Gastrocnemius medialis (tissue), 4 donors: ENCODE measurements around the gene WDR43. TPM values are rescaled to one million over a fixed set of nuclear protein-coding genes. Genes with fewer than 3 reads are reported as not detected.

Experiments used
- ATAC-seq, 2 donors: fragments of 150-250 bp; one replicate each; pipeline ENCODE4 v1.9.1; 2016
- DNase-seq, 2 donors: peaks; one replicate each; pipeline ENCODE4 v3.0.0-alpha.2; 2019
- H3K27ac ChIP-seq, 4 donors: fragments of 200-600 bp; sonication (generic); 1 replicate in 1 of 4; 2 replicates in 3 of 4; pipeline ENCODE4 v1.5.1; 2016 to 2018; ENCODE audit warnings: mild to moderate bottlenecking in 2 of 4, moderate library complexity in 1 of 4
- H3K27me3 ChIP-seq, 3 donors: fragments of 200-600 bp; sonication (generic) in 2 of 3; 1 replicate in 1 of 3; 2 replicates in 2 of 3; pipeline versions ENCODE4 v1.5.1 to v1.6.0; 2016 to 2019; ENCODE audit warnings: mild to moderate bottlenecking in 1 of 3, moderate library complexity in 1 of 3
- H3K36me3 ChIP-seq, 2 donors: fragments of 200-600 bp; sonication (generic) in 1 of 2; one replicate each; pipeline ENCODE4 v1.5.1; 2017 to 2018
- H3K4me1 ChIP-seq, 2 donors: fragments of 200-600 bp; sonication (generic) in 1 of 2; one replicate each; pipeline ENCODE4 v1.5.1; 2016 to 2017; ENCODE audit warnings: mild to moderate bottlenecking in 2 of 2
- H3K4me3 ChIP-seq, 4 donors: fragments of 200-600 bp; sonication (generic) in 3 of 4; 1 replicate in 1 of 4; 2 replicates in 3 of 4; pipeline ENCODE4 v1.5.1; 2016 to 2019; ENCODE audit warnings: mild to moderate bottlenecking in 2 of 4
- H3K9me3 ChIP-seq, 3 donors: fragments of 200-600 bp; sonication (generic) in 2 of 3; 1 replicate in 1 of 3; 2 replicates in 2 of 3; pipeline ENCODE4 v1.5.1; 2016 to 2019
- POLR2A ChIP-seq, 2 donors: fragments of 450-650 bp; IDR thresholded peaks; one replicate each; pipeline ENCODE4 v1.6.1; 2017; ENCODE audit warnings: antibody characterized with exemption in 2 of 2, mild to moderate bottlenecking in 2 of 2, moderate library complexity in 2 of 2
- in situ Hi-C, 4 donors: fragments of 200-750 bp; cut with MboI; loops; one replicate each; pipeline versions ENCODE4 v1.15.0 to v1.8.0; 2017; ENCODE audit warnings: low sequenced_read_pairs in 4 of 4
- intact Hi-C: fragments of 100-400 bp; cut with DNase I; formaldehyde crosslinking; loops from one replicate; pipeline ENCODE4 v1.15.1; 2023; ENCODE audit warnings: low total_unique reads
- total RNA-seq, 4 donors: library from RNA; depleted of rRNA; stranded (reverse); fragments of >200 nt; gene quantifications; one replicate each; pipeline versions ENCODE4 v1.1.0 to v1.2.3, GENCODE V29; 2016
- TF ChIP-seq, protein P1 (sequence below), 5 experiments: fragments of 450-650 bp in 3 of 5; fragments of 200-600 bp in 2 of 5; sonication (generic) in 2 of 5; IDR thresholded peaks in 4 of 5; conservative IDR thresholded peaks in 1 of 5; 1 replicate in 4 of 5; 2 replicates in 1 of 5; pipeline ENCODE4 v1.5.1; 2016 to 2019; ENCODE audit warnings: antibody characterized with exemption in 5 of 5, mild to moderate bottlenecking in 3 of 5, moderate library complexity in 3 of 5

The WDR43 gene
- total RNA-seq, 4 donors from 2014 or later = 73.5 to 105 (median 81.1) TPM

DNA sequence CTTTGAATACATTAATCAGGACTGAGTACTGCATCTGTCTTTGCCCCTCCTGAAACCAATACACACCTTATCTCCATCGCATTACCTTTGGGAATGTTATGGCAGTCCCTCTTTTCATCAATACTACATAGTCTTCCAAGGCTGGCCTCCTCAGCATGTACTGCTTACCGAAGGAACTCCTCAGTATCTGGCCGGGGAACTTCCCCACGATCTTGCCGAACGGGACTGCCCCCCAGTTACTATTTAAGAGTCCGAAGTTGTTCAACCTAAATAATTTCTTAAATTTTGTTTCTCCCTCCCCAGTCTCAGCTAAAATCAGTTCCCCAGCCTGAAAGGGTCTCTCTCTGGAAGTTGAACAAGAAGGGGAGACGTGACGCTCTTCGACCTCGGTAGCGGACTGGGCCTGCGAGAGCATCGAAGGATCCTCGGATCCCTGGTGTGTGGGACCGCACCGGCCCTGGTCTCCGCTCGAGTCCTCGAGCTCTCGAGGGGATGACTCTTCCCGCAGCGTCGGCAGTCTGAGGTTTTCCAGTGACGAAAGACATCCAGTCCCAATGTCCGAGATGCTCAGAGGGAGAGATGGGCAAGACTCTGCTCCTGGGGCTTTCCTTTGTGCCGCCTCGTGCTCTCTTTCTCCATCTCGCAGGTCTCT is 24.8 kb upstream of the WDR43 start:
- Histone ChIP-seq H3K9me3 (no peaks in the 10 kb centered on the region), H3K4me3 (peak overlapping the region; percentile 82 to 89 (median 84)), H3K27me3 (no peaks in the 10 kb centered on the region), H3K27ac (peak overlapping the region; percentile 79 to 92 (median 83)), H3K4me1 (peaks cover 21 to 33% of the 10 kb centered on the region in 2 donors), H3K36me3 (peaks cover 0 to 7% of the 10 kb centered on the region in 2 donors)
- TF ChIP-seq, protein P1, sequence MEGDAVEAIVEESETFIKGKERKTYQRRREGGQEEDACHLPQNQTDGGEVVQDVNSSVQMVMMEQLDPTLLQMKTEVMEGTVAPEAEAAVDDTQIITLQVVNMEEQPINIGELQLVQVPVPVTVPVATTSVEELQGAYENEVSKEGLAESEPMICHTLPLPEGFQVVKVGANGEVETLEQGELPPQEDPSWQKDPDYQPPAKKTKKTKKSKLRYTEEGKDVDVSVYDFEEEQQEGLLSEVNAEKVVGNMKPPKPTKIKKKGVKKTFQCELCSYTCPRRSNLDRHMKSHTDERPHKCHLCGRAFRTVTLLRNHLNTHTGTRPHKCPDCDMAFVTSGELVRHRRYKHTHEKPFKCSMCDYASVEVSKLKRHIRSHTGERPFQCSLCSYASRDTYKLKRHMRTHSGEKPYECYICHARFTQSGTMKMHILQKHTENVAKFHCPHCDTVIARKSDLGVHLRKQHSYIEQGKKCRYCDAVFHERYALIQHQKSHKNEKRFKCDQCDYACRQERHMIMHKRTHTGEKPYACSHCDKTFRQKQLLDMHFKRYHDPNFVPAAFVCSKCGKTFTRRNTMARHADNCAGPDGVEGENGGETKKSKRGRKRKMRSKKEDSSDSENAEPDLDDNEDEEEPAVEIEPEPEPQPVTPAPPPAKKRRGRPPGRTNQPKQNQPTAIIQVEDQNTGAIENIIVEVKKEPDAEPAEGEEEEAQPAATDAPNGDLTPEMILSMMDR (IDR thresholded peaks at IDR 0.05 in 4 of 5, conservative IDR thresholded peaks at IDR 0.05 in 1 of 5) = no peak
- TF ChIP-seq POLR2A (IDR thresholded peaks at IDR 0.05) = no peak
- ATAC-seq (peak; percentile 60 to 63), DNase-seq (no peak)
- in situ Hi-C loops (no loop called here), intact Hi-C loops (loop anchor here (1.0 to 5.0 kb wide), 2 partner anchors 25 to 143 kb away; partner anchors contain the start of gene WDR43)

DNA sequence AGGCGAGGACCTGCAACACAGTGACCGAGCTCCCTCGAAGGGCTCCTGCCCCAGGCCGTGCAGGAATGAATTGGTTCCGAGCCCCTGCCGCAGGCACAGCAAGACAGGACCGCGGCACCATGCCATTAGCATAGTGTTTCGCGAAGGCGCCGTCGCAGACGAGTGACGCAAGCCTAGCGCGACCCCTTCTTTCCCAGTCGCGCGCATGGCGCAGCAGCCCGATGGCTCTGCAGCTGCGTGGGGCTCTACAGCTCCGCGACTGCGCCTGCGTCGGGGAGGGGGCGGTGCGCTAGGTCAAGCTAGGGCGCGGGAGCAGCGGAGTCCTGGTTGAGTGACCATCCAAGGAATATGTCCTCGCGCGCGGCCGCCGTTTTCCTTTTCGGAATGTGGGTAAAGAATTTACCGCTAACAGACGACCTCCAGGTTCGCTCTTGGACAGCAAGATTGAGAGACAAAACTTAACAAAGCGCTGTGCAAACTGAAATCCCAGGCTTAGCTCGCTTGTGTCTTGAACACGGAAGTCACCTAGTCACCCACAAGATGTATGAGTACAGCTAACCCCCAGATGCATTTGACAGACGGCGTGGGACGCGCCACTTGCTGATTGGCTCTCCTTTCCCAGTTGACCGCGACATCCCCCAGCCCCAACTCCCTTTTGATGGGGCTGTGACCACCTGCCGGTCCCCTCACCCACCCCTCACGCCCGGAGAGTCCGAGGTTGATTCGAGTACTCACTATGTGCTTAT is 24.1 kb upstream of the WDR43 start, which contains the start of gene TRMT61B:
TRMT61B (minus strand) TSS at position 164 of the 746 bp plus-strand sequence; CDS start at position 132, 32 bp downstream.
- H3K27me3 ChIP-seq = no peaks in the 10 kb centered on the region
- ATAC-seq (peak; percentile 93 to 94), DNase-seq (peak; percentile 89 to 95)
- TF ChIP-seq, protein P1 (IDR thresholded peaks at IDR 0.05 in 4 of 5, conservative IDR thresholded peaks at IDR 0.05 in 1 of 5) = peak in 2 of 5 experiments; percentile 21 to 24
- TF ChIP-seq POLR2A (IDR thresholded peaks at IDR 0.05) = peak; percentile 47 to 54
- H3K36me3 ChIP-seq = peaks cover 0 to under 1% of the 10 kb centered on the region in 2 donors
- peak within 1 kb of the TSS; percentile 79 to 92 (median 83) for H3K27ac ChIP-seq
- peak within 1 kb of the TSS; percentile 82 to 89 (median 84) for H3K4me3 ChIP-seq
- no peaks in the 10 kb centered on the region for H3K9me3 ChIP-seq
- in situ Hi-C loops = no loop called here
- intact Hi-C loops = loop anchor here (1.0 to 5.0 kb wide), 2 partner anchors 24 to 142 kb away; partner anchors contain the start of gene WDR43
- peaks cover 21 to 33% of the 10 kb centered on the region in 2 donors for H3K4me1 ChIP-seq

DNA sequence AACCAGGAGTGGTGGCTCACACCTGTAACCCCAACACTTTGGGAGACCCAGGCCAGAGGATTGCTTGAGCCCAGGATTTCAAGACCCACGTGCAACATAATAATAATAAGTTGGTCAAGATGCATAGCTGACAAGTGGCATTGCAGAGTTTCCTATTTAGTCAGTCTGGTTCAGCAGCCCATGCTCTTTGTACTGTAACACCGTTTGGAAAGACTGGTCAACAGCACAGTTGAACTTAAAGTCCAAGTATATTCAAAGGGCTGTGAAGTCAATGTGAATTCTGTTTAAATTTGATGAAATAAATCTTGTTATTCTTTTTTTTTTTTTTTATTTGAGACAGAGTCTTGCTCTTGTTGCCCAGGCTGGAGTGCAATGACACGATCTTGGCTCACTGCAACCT is 22.8 kb upstream of the WDR43 start:
- no peak overlapping the region for H3K27ac ChIP-seq
- ATAC-seq (no peak), DNase-seq (no peak)
- TF ChIP-seq, protein P1 (IDR thresholded peaks at IDR 0.05 in 4 of 5, conservative IDR thresholded peaks at IDR 0.05 in 1 of 5) = no peak
- TF ChIP-seq POLR2A (IDR thresholded peaks at IDR 0.05) = no peak
- in situ Hi-C loops (no loop called here), intact Hi-C loops (loop anchor here (5.0 kb wide), 1 partner anchor 141 kb away; no protein-coding TSS in a partner anchor)
- H3K9me3 ChIP-seq = no peaks in the 10 kb centered on the region
- no peak overlapping the region for H3K4me3 ChIP-seq
- H3K27me3 ChIP-seq = peaks cover 0 to 3% (median 1%) of the 10 kb centered on the region in 3 donors
- H3K36me3 ChIP-seq = no peaks in the 10 kb centered on the region
- peaks cover 21 to 33% of the 10 kb centered on the region in 2 donors for H3K4me1 ChIP-seq

DNA sequence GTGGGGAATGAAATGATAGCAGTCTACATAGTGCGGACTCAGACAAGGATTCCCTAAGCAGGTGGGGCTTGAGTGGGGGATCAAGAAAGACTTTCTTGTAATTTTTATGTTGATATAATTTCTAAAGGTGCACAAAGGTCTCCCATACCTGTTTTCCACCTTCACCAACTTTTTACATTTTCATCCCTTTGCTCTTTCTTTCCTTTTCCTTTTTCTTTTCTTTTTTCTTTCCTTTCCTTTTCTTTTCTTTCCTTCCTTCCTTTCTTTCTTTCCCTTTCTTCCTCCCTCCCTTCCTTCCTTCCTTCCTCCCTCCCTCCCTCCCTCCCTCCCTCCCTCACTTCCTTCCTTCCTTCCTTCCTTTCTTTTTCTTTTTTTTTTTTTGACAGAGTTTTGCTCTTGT is 14.3 kb upstream of the WDR43 start:
- TF ChIP-seq, protein P1 (IDR thresholded peaks at IDR 0.05 in 4 of 5, conservative IDR thresholded peaks at IDR 0.05 in 1 of 5) = no peak
- TF ChIP-seq POLR2A (IDR thresholded peaks at IDR 0.05) = no peak
- DNase-seq (no peak), ATAC-seq (no peak)
- Histone ChIP-seq H3K4me1 (no peaks in the 10 kb centered on the region), H3K9me3 (no peaks in the 10 kb centered on the region), H3K27me3 (peaks cover 0 to 5% (median 3%) of the 10 kb centered on the region in 3 donors), H3K36me3 (no peaks in the 10 kb centered on the region), H3K4me3 (no peak overlapping the region), H3K27ac (no peak overlapping the region)
- in situ Hi-C loops = loop anchor here in 1 of 4 donors (25.0 kb wide), 1 partner anchor 318 kb away; no protein-coding TSS in a partner anchor
- intact Hi-C loops = no loop called here
